ENCODE results near the gene RPTOR.

RPTOR gene

DNA sequence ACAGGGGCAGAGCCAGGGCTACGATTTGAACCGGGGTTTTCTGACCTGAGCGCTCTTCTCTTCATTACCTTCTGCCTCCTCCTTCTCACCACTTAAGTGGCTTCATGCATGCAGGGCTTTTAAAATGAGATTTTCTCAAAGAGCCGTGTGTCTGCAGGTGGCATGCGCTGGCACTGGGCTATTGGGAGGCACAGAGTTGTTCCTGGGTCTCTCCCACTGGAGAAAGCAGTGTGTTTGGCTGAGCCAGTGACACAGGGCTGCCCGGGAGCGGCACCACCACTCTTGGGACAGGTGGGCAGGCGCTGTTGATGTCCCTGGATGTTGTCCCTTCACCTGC, 228.2 kb downstream of the RPTOR start:
- no peak overlapping the region for H3K4me3 ChIP-seq (ENCODE audit: low read depth, low read length)
- no peak for DNase-seq (ENCODE audit: low read depth)
- TF ChIP-seq, protein P1, sequence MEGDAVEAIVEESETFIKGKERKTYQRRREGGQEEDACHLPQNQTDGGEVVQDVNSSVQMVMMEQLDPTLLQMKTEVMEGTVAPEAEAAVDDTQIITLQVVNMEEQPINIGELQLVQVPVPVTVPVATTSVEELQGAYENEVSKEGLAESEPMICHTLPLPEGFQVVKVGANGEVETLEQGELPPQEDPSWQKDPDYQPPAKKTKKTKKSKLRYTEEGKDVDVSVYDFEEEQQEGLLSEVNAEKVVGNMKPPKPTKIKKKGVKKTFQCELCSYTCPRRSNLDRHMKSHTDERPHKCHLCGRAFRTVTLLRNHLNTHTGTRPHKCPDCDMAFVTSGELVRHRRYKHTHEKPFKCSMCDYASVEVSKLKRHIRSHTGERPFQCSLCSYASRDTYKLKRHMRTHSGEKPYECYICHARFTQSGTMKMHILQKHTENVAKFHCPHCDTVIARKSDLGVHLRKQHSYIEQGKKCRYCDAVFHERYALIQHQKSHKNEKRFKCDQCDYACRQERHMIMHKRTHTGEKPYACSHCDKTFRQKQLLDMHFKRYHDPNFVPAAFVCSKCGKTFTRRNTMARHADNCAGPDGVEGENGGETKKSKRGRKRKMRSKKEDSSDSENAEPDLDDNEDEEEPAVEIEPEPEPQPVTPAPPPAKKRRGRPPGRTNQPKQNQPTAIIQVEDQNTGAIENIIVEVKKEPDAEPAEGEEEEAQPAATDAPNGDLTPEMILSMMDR (IDR thresholded peaks at IDR 0.05; ENCODE audit: low read depth, low read length, missing control alignments) = no peak

DNA sequence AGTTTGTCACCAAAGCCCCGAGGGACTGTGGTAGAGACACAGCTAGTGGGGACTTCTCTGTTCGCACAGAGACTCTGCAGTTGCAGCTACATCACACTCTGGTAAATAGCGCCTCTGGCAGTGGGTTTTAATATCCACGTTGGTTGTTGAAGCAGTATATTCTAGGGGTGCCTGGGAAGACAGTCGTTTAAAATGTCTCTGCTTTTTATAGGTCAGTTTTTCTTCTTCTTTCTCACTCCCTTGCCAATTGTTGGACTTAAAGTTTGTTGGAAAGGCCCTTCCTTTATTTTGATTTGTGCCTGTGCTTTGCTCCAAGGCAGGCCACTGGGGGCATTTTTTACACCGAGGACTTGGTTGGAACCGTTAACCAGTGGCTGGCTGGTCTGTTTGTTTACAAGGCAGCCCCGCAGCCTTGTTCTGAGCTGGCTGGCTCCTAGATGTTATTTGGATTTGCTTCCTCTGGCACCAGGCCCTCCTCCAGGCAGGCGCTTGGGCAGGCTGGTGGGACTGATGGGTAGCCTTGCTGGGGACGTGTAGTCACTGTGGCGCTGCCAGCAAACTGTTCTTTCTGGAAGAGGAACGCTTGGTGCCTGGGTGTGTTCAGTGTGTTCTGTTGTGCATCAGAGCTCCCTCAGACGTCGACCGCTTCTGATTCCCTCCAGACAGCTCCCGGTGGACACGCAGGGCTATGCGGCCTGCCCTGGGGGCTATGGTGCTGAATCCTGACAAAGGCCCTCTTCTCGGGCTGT, 228.8 kb downstream of the RPTOR start:
- no peak for DNase-seq (ENCODE audit: low read depth)
- TF ChIP-seq, protein P1 (IDR thresholded peaks at IDR 0.05; ENCODE audit: low read depth, low read length, missing control alignments) = no peak
- H3K4me3 ChIP-seq (ENCODE audit: low read depth, low read length) = no peak overlapping the region

DNA sequence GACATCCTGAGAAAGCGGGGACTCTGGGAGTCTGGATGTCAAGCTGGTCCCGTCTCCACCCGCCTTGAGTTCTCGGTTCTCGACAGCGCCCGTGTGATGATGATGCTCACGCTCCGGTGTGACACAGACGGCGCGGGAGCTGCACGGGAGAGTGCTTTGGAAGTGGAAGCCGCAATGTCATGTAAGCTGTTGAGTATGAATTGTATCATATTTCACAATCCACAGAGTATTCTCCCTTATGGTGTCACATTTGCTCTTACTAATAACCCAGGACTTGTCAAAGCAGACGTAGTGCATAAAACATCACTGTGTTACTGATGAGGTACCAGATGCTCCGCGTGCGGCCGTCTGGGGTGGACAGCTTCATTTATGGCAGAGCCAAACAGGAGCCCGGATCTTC, 229.5 kb downstream of the RPTOR start:
- H3K4me3 ChIP-seq (ENCODE audit: low read depth, low read length) = no peak overlapping the region
- TF ChIP-seq, protein P1 (IDR thresholded peaks at IDR 0.05; ENCODE audit: low read depth, low read length, missing control alignments) = no peak
- no peak for DNase-seq (ENCODE audit: low read depth)

DNA sequence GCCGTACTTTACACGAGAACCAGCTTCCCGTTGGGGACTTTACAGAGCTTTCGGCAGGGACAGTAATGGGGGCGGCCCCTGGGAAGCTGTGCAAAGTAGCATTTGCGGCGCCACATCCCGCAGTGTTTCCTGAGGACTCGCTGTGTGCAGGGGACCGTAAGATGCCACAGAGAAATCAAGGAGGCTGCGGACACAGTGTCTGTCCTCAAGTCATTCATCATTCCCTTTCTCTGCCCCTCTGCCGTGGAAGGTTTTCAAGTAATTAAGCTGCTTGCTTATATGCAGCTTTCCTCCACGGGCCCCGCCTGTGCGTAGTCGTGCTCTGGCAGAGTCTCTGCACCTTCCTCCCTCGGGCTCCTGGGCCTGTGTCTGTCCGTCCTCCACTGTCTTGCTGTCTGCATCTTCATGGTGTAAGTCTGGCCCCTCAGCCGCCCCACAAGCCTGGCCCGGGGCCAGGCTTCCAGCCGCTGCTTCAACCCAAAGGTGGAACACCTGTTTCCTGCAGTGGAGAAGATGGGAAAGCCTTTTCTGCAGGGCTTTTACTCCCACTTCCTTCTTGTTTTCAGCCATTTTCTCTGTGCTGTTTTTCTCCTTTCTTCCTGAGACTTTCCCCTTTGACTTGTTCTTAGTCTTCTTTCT, 230.1 kb downstream of the RPTOR start:
- DNase-seq (ENCODE audit: low read depth) = no peak
- no peak overlapping the region for H3K4me3 ChIP-seq (ENCODE audit: low read depth, low read length)
- TF ChIP-seq, protein P1 (IDR thresholded peaks at IDR 0.05; ENCODE audit: low read depth, low read length, missing control alignments) = no peak

DNA sequence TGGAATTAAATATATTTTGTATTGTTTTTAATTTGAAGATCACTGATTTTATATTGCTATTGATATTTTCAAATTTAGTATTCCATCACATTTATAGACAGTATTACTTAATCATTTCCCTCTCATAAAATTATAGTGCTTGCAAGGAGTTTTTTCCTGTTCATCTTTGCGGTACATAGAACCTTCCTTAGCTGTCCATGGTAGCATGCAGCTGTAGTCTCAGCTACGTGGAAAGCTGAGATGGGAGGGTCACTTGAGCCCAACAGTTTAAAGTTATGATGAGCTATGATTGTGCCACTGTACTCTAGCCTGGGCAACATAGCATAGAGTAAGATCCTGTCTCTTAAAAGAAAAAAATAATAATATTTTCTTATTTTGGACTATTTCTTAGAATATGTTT, 231.2 kb downstream of the RPTOR start:
- DNase-seq (ENCODE audit: low read depth) = no peak
- H3K4me3 ChIP-seq (ENCODE audit: low read depth, low read length) = no peak overlapping the region
- TF ChIP-seq, protein P1 (IDR thresholded peaks at IDR 0.05; ENCODE audit: low read depth, low read length, missing control alignments) = no peak

DNA sequence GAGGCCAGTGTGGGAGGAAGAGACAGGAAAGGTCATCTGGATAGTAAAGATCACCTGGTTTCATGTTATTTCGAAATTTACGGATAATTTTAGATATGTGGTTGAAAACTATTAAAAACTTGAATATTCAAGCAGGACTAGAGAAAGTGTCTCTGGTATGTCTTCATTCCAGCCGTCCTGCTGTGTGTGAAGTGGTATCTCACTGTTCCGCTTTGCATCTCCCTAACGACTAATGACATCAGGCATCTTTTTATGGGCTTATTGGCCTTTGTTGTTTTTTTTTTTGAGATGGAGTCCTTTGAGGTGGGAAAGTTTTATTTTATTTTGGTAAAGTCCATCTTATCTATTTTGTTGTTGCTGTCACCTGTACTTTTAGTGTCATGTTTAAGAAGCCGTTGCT, 232.6 kb downstream of the RPTOR start:
- H3K4me3 ChIP-seq (ENCODE audit: low read depth, low read length) = no peak overlapping the region
- TF ChIP-seq, protein P1 (IDR thresholded peaks at IDR 0.05; ENCODE audit: low read depth, low read length, missing control alignments) = no peak
- no peak for DNase-seq (ENCODE audit: low read depth)

DNA sequence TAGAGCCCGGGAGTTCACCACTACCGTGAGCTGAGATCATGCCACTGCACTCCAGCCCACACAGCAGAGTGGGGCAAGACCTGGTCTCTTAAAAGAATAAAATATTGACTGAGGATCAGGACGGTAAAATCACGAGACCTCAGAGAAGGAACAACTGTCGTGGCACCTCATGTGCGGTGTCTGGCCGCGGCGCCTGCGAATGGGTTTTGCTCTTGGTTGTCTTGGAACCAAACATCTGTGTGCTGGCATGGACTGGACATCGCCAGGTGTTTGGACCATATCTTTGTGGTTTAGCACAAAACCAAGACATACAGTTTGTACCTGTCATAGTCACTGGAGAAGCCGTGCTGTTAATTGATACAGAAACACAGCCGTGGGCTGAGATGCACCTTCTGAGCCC, 234.1 kb downstream of the RPTOR start:
- TF ChIP-seq, protein P1 (IDR thresholded peaks at IDR 0.05; ENCODE audit: low read depth, low read length, missing control alignments) = no peak
- no peak for DNase-seq (ENCODE audit: low read depth)
- no peak overlapping the region for H3K4me3 ChIP-seq (ENCODE audit: low read depth, low read length)

Data from GM12864 (cell line).